ENCODE results near the gene MYZAP.
A peak's percentile ranks its signal among the peaks of the same experiment; 100 is the strongest.

MYZAP gene

DNA sequence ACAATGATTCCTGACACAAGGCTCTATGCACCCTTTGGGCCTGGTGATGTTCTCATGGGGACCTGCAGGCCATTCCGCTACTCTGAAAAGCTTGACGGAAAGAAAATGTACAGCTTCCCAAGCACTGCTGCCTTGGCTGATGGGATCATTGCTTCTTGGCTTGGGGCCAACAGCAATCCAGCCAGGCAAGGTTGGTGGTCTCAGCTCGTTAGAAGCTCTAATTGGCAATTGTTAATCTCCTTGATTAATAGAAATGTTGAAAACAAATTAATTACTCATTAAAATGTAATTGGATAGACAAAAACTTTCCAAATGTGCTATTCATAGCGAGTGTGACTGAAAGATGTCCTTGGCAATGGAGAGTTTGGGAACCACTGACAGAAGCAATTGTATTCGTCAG, 16.3 kb upstream of the MYZAP start:
- no peak for ATAC-seq
- TF ChIP-seq ZNF70 (CRISPR knock-in tag; IDR thresholded peaks at IDR 0.05) = peak; percentile 27; the same call in 1 of the 2 replicates
- TF ChIP-seq SNAI2 (CRISPR knock-in tag; IDR thresholded peaks at IDR 0.05) = no peak

DNA sequence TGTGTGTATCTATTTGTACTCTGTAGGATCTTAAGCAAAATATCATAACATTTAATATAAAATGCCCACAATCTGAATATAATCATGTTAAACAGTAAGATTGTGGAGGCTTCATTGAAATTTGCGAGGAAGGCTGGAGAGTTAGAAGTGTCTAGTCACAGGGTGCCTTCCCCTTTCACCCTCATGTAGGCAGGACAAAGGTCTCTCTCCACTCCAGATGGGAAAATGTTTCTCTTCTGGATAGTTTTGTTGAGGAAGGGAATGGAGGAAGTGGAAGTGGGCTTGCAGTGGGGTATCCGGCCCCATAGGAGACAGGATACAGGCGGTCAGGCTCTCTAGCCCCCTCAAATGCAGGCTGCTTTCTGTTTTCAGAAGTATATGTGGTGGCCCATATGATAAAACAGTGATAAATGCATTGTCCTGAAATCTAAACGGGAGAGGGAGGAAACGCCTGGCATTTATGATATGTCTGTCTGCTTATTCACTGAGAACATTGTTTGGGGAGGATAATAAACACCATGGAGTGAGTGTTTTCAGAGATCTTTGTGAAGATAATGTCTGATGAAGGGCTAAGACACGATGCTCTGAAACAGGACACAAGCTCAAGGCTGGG, 13.3 kb upstream of the MYZAP start:
- no peak for ATAC-seq
- TF ChIP-seq TOX (CRISPR knock-in tag; IDR thresholded peaks at IDR 0.05; ENCODE audit: borderline replicate concordance) (no peak), GLIS3 (CRISPR knock-in tag; IDR thresholded peaks at IDR 0.05) (no peak), ZFP30 (CRISPR knock-in tag; IDR thresholded peaks at IDR 0.05) (no peak), ZNF8 (CRISPR knock-in tag; IDR thresholded peaks at IDR 0.05) (no peak), CSDC2 (CRISPR knock-in tag; IDR thresholded peaks at IDR 0.05) (no peak), ZNF70 (CRISPR knock-in tag; IDR thresholded peaks at IDR 0.05) (no peak), ISL1 (CRISPR knock-in tag; IDR thresholded peaks at IDR 0.05) (no peak), ZNF565 (CRISPR knock-in tag; conservative IDR thresholded peaks at IDR 0.05; ENCODE audit: low read depth) (no peak), ESRRG (CRISPR knock-in tag; IDR thresholded peaks at IDR 0.05) (no peak), OSR1 (CRISPR knock-in tag; IDR thresholded peaks at IDR 0.05) (no peak), RARB (CRISPR knock-in tag; IDR thresholded peaks at IDR 0.05) (no peak), ZC3H10 (CRISPR knock-in tag; IDR thresholded peaks at IDR 0.05) (no peak)
- TF ChIP-seq, protein P1, sequence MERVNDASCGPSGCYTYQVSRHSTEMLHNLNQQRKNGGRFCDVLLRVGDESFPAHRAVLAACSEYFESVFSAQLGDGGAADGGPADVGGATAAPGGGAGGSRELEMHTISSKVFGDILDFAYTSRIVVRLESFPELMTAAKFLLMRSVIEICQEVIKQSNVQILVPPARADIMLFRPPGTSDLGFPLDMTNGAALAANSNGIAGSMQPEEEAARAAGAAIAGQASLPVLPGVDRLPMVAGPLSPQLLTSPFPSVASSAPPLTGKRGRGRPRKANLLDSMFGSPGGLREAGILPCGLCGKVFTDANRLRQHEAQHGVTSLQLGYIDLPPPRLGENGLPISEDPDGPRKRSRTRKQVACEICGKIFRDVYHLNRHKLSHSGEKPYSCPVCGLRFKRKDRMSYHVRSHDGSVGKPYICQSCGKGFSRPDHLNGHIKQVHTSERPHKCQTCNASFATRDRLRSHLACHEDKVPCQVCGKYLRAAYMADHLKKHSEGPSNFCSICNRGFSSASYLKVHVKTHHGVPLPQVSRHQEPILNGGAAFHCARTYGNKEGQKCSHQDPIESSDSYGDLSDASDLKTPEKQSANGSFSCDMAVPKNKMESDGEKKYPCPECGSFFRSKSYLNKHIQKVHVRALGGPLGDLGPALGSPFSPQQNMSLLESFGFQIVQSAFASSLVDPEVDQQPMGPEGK (CRISPR knock-in tag; IDR thresholded peaks at IDR 0.05; ENCODE audit: borderline replicate concordance) = no peak
- TF ChIP-seq, protein P2, sequence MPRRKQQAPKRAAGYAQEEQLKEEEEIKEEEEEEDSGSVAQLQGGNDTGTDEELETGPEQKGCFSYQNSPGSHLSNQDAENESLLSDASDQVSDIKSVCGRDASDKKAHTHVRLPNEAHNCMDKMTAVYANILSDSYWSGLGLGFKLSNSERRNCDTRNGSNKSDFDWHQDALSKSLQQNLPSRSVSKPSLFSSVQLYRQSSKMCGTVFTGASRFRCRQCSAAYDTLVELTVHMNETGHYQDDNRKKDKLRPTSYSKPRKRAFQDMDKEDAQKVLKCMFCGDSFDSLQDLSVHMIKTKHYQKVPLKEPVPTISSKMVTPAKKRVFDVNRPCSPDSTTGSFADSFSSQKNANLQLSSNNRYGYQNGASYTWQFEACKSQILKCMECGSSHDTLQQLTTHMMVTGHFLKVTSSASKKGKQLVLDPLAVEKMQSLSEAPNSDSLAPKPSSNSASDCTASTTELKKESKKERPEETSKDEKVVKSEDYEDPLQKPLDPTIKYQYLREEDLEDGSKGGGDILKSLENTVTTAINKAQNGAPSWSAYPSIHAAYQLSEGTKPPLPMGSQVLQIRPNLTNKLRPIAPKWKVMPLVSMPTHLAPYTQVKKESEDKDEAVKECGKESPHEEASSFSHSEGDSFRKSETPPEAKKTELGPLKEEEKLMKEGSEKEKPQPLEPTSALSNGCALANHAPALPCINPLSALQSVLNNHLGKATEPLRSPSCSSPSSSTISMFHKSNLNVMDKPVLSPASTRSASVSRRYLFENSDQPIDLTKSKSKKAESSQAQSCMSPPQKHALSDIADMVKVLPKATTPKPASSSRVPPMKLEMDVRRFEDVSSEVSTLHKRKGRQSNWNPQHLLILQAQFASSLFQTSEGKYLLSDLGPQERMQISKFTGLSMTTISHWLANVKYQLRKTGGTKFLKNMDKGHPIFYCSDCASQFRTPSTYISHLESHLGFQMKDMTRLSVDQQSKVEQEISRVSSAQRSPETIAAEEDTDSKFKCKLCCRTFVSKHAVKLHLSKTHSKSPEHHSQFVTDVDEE (CRISPR knock-in tag; IDR thresholded peaks at IDR 0.05) = no peak
- TF ChIP-seq, protein P3, sequence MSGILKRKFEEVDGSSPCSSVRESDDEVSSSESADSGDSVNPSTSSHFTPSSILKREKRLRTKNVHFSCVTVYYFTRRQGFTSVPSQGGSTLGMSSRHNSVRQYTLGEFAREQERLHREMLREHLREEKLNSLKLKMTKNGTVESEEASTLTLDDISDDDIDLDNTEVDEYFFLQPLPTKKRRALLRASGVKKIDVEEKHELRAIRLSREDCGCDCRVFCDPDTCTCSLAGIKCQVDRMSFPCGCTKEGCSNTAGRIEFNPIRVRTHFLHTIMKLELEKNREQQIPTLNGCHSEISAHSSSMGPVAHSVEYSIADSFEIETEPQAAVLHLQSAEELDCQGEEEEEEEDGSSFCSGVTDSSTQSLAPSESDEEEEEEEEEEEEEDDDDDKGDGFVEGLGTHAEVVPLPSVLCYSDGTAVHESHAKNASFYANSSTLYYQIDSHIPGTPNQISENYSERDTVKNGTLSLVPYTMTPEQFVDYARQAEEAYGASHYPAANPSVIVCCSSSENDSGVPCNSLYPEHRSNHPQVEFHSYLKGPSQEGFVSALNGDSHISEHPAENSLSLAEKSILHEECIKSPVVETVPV (CRISPR knock-in tag; IDR thresholded peaks at IDR 0.05) = no peak

DNA sequence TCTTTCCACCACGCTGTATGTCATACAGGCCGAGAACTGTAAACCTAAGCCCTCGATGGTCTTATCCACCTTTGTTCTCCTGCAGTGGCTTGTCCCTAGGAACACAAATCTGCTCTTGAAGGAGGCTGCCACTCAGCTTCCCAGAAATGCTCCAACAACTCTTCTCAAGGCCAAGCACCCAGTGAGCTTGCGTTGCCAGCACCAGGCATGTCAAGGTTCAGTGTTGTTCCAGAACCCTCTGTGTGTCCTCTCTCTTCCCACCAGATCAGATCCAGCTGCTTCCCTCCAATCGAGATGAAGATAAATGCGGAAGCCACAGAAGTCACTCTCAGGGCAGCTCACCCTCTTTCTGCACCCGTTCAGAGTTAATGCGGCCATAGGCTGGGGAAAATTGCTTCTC, 11.3 kb upstream of the MYZAP start:
- TF ChIP-seq CSDC2 (CRISPR knock-in tag; IDR thresholded peaks at IDR 0.05) = no peak
- TF ChIP-seq, protein P2 (CRISPR knock-in tag; IDR thresholded peaks at IDR 0.05) = no peak
- no peak for TF ChIP-seq ARNTL (CRISPR knock-in tag; IDR thresholded peaks at IDR 0.05; ENCODE audit: borderline replicate concordance, low read depth)
- TF ChIP-seq ZFP3 (CRISPR knock-in tag; IDR thresholded peaks at IDR 0.05) = no peak
- TF ChIP-seq ZNF8 (CRISPR knock-in tag; IDR thresholded peaks at IDR 0.05) = no peak
- no peak for TF ChIP-seq SNAI2 (CRISPR knock-in tag; IDR thresholded peaks at IDR 0.05)
- TF ChIP-seq ZNF70 (CRISPR knock-in tag; IDR thresholded peaks at IDR 0.05) = no peak
- TF ChIP-seq TCF4 (CRISPR knock-in tag; IDR thresholded peaks at IDR 0.05; ENCODE audit: borderline replicate concordance) = no peak
- TF ChIP-seq RARB (CRISPR knock-in tag; IDR thresholded peaks at IDR 0.05) = no peak
- TF ChIP-seq, protein P1 (CRISPR knock-in tag; IDR thresholded peaks at IDR 0.05; ENCODE audit: borderline replicate concordance) = no peak
- TF ChIP-seq, protein P3 (CRISPR knock-in tag; IDR thresholded peaks at IDR 0.05) = no peak
- TF ChIP-seq ZC3H10 (CRISPR knock-in tag; IDR thresholded peaks at IDR 0.05) = no peak
- TF ChIP-seq PPARA (CRISPR knock-in tag; IDR thresholded peaks at IDR 0.05; ENCODE audit: borderline replicate concordance) = no peak
- no peak for TF ChIP-seq TOX (CRISPR knock-in tag; IDR thresholded peaks at IDR 0.05; ENCODE audit: borderline replicate concordance)
- no peak for TF ChIP-seq ESRRG (CRISPR knock-in tag; IDR thresholded peaks at IDR 0.05)
- TF ChIP-seq BACH2 (CRISPR knock-in tag; IDR thresholded peaks at IDR 0.05; ENCODE audit: borderline replicate concordance) = no peak
- no peak for TF ChIP-seq ZFP30 (CRISPR knock-in tag; IDR thresholded peaks at IDR 0.05)
- no peak for TF ChIP-seq ISL1 (CRISPR knock-in tag; IDR thresholded peaks at IDR 0.05)
- no peak for TF ChIP-seq OSR1 (CRISPR knock-in tag; IDR thresholded peaks at IDR 0.05)
- TF ChIP-seq, protein P4, sequence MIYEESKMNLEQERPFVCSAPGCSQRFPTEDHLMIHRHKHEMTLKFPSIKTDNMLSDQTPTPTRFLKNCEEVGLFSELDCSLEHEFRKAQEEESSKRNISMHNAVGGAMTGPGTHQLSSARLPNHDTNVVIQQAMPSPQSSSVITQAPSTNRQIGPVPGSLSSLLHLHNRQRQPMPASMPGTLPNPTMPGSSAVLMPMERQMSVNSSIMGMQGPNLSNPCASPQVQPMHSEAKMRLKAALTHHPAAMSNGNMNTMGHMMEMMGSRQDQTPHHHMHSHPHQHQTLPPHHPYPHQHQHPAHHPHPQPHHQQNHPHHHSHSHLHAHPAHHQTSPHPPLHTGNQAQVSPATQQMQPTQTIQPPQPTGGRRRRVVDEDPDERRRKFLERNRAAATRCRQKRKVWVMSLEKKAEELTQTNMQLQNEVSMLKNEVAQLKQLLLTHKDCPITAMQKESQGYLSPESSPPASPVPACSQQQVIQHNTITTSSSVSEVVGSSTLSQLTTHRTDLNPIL (CRISPR knock-in tag; IDR thresholded peaks at IDR 0.05; ENCODE audit: low read depth) = no peak
- no peak for ATAC-seq

Measured in SK-N-SH treated with all-trans-retinoic acid at 6 μM for 48 hours (cell line).